ELR (cell line): ENCODE data around the gene RAD51AP1.
A peak's percentile ranks its signal among the peaks of the same experiment; 100 is the strongest.

Source experiments
- DNase-seq: peaks from one replicate; pipeline ENCODE4 v3.0.0-alpha.2; 2015; ENCODE audit warnings: low read depth

RAD51AP1 gene

DNA sequence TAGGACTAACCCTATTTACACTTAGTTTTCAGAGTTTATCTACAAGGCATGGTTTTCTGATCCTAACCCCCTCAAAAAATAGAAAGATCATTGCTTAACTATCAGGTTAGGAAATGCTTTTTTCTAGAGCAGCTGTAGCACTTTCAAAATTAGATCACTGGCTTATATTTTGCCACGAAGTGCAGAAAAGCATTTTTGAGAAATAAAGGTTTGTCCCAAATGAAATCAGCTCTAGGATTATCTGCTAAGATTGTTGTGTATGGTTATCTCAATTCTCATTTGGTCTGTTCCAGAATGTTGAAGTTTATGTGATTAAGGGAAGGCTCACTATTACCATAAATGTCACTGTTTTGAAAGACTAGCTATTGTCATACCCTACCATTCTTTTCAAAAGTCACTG, 13.5 kb downstream of the RAD51AP1 start:
- no peak for DNase-seq

- no peak for DNase-seq
Observed at GRCh38 chr12:4553943-4554342, 15.3 kb downstream of the RAD51AP1 start.

GRCh38 chr12:4555804-4556203, 17.1 kb downstream of the RAD51AP1 start:
- DNase-seq, result peak; percentile 46

DNA sequence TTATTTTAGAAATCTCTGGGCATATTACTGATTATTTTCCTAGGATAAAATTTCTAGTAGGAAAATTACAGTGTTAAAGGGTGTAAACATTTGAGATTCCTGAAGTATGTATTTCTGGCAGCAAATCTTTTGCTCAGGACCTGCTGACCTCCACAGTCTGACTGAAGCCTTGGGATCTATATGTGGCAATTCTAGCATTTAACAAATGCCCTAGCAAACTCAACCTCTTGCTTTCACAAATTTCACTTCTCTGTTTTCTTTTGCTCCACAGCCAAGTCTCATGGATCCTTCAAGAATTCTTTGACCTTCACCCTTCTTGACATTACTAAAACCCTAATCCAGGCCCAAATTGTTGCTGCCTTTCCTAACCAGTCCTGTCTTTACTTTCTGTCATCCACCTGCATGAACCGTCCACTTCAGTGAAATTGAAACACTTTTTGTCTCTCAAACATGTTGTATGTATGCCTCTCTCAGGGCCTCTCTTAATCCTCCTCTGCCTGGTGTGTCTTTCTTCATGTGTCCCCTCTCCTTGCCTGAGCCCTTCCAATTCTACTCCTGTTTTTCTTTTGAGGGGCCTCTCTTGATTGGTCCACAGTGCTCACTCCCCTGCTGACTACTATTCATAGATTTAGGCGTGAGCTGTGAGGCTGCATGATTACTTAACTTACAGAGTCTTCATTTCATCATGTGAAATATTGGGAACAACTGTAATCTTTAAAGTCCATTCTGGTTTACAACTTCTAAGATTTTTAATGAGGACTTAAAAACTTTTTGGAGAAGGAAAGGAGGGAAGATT, 18.2 kb downstream of the RAD51AP1 start:
- DNase-seq, result no peak

- no peak for DNase-seq
Observed at GRCh38 chr12:4557586-4557985, 18.9 kb downstream of the RAD51AP1 start.

- no peak for DNase-seq
Observed at GRCh38 chr12:4558171-4558570, 19.5 kb downstream of the RAD51AP1 start.

DNA sequence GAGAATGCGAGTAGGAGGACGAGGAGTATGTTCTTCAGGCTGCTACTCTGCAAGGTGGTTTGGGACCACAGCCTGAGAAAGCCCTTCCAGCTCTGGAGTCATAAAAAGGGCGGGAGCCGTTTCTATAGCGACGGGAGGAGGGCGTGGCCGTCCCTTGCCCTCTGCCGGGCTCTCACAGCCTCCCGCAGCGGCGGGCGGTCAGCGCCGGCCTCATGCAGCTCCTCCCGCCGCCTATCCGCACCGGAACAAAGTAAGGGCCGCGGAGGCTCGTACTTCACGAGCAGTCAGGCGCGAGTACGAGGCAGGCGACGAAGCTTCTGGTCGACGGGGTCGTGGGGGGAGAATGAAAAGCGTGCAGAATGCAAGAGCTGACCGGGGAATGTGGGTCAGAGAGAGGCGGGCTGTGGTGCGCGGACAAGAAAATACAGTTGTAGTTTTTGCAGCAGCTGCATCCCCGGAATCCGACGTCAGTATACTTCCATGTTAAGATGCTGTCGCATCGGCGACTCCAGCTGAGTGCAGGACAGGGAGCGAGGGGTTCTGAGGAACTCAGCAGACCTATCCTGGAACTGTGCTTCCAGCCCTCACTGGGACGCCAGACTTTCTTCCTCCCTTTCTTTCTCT, 23.5 kb downstream of the RAD51AP1 start, which contains the start of gene DYRK4:
Gene DYRK4 (plus strand): TSS at position 175 of the 624 bp plus-strand sequence. CDS start 38 bp downstream, at position 213.
- DNase-seq, result peak; percentile 79

GRCh38 chr12:4563336-4563735, 24.6 kb downstream of the RAD51AP1 start:
- DNase-seq, result no peak

DNA sequence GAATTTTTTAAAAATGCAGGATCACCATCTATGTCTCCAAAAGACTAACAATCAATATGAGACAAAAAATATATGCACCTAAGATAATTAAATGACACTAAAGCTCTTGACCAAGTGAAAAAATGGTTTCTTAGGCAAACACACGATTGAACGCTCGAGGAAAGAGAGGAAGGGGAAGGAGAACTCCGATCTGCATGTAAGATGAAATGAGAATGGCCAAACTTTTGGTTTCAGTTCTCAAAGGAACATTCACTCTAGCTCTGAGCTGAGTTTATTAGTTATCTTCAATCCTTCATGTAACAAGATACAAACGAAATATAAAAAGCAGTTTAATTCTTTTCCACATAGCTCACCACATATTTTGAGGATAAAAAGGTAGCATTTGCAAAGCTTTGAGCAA, 26.1 kb downstream of the RAD51AP1 start:
- DNase-seq, result no peak

DNA sequence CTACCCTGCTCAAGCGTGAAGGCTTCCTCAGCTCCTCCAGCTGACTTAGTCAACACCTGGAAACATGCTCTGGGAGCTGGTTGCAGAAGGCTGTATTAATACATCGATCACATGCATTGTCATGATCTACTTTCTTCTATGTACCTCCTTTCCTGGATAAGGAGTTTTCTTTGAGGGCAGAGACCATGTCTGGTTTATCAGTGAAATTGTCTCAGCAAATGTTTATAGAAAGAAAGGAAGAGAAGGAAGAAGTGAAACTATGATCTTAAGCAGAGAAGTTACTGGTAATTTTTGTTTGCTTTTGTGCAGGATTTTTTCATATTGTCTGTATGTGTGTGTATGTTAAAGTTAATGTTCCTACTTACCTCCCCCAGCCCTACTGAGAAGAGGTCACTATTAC, 27.8 kb downstream of the RAD51AP1 start:
- no peak for DNase-seq

DNA sequence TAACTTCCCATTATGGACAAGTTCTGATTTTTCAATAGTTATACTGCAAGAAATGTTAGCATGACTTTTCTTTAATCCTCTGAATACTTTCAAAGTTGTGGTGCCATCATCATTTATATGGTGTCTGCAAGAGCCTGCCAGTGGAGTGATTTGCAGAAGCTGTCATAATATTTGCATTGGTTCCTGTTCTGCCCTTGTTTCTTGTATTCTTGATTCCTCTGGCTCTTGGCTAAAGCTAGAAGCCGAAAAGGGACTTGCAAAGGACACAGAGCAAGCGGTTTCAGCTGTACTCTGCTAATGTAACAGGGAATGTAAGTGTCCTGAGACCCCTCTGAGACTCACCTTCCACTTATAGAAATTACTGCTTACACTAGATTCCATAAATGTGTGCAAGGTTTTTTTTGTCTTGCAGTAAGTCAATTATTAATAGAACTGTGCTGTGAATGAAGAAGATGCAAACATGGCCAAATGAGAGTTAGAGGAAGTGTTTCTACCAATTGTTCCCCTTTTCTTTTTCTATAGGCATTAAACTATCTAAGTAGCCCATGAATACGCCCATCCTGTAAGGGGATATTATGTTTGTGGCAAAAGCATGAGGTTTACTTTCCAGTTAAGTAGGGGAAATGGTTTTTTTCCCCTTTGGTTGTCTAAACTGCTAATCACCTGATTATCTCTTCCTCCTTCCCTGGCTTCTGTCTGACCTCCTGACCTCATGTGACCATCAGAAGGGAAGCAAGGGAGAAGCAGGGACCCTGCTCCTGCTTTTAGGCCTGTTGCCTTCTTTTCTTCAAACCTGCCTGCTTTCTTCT, 28.6 kb downstream of the RAD51AP1 start:
- no peak for DNase-seq

DNA sequence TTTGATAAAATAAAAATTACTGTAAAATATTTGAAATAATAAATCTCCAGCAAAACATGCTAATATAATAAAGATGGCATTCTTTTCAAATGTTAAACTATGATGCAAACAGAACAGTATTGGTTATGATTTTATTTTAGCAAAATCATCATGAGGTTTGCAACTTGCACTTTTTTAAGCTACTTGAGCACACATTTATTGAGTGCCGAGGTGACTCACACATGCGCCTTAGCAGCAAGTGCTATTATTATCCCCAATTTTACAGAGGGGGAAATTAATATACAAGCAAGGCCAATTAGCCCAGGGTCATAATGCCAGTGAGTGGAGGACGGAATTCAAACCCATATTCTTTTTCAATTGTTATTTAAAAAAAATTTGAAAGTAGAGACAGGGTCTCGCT, 30.6 kb downstream of the RAD51AP1 start:
- no peak for DNase-seq

GRCh38 chr12:4572680-4573079, 34.0 kb downstream of the RAD51AP1 start:
- DNase-seq, result no peak

DNA sequence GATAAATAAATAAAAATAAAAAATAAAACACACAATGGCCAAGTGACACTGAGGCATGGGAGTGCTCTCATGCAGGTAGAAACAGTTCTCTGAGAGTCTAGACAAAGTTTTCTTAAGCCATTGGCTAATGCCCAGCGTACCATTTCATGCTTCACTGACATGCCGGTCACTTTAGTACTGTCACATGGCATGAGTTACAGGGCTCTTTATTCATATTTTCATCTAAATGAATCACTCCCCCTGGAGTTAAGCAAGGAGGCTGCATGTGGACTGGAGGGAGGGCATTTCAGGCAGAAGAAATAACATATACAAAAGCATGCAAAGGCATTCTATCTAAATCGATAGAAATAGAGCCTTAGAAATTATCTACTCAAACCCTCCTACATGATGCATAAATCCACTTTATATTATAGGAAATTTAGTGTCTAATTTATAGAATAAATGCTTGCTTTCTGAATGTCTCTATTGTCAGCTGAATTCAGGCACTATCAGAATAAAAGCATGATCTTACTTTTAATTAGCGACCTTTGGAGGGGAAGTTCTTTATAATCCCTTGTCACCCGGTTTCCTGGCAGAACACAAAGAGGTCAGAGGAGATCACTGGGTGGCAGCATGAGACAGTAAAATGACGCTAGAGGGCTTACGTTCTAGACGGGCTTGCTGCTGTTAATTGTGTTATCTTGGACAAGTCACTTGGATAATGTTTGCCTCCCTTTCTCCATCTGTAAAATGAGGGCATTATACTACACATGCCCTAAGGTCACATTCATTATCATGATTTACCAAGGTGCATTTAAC, 40.8 kb downstream of the RAD51AP1 start:
- peak; percentile 34 for DNase-seq

- no peak for DNase-seq
Observed at GRCh38 chr12:4580281-4580688, 41.6 kb downstream of the RAD51AP1 start.

DNA sequence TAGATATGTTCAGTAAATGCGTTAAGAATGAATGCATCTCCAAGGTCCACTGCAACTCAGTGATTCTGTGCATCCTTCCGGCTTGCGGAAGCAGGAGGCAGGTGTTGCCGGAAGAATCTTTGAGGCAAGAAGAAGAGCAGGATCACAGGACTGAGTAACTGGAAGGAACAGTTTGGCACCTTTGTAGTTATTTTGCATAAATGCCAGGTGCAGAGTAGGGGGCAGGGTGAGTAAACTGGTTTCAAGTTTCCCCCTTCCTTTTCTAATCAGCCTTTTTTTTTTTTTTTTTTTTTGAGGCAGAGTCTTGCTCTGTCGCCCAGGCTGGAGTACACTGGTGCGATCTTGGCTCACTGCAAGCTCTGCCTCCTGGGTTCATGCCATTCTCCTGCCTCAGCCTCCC, 45.6 kb downstream of the RAD51AP1 start:
- no peak for DNase-seq

DNA sequence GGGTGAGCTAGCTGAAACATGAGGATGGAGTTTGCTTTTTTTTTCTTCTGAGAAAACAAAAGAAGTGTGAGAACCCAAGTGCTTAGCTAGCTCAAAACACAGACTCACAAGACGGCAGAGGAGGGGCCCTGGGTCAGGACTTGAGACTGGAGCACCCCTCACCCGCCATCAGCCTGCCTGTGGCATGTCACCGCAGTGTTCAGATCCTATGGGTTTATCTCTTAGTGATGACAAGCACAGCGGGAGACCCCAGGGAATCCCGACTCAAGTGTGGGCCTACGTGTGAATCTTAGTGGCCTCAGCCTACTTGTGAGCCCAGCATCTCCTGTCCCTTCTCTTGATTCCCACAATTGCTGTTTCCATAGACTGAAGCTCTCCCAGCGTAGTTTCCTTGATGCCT, 46.2 kb downstream of the RAD51AP1 start:
- DNase-seq, result no peak

- no peak for DNase-seq
Observed at GRCh38 chr12:4586500-4586899, 47.8 kb downstream of the RAD51AP1 start.

DNA sequence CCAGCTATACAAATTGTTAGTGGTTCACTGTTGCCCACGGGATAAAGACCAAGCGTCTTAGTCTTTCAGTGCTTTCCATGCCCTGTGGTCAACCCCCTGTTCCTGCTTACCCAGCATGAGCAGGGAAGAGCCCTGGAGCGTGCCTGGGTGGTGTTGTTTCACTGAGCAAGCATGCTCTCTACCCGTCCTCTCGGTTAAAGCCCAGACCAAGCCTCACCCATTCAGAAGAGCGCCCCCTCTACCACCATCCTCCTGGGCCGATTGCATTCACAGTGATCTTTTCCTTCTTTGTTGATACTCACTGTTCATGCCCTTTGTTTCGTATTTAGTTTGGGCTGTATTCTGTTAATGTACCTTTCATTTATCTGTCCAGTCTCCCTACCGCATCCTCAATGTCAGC, 48.4 kb downstream of the RAD51AP1 start:
- DNase-seq, result no peak

DNA sequence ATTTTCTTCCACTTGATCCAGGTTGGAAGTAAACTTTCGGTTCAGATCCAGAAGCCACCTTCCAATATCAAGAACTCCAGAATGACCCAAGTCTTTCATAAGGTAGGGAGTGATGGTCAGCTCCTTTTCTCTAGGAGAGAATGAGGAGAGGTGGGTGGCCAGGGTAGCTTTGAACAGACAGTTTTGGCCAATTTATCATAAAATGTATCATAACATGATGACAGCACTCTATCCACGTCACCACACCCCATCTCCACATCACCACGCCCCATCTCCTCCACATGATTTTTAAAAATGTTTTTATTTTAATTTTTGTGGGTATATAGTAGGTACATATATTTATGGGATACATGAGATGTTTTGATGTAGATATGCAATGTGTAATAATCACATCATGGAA, 50.2 kb downstream of the RAD51AP1 start:
- no peak for DNase-seq

- no peak for DNase-seq
Observed at GRCh38 chr12:4589941-4590340, 51.3 kb downstream of the RAD51AP1 start.

GRCh38 chr12:4591180-4591687, 52.5 kb downstream of the RAD51AP1 start:
- no peak for DNase-seq
